Suprapubic skin (tissue), 4 donors: ENCODE measurements around the gene ZNF648. TPM values are rescaled to one million over a fixed set of nuclear protein-coding genes. Genes with fewer than 3 reads are reported as not detected.
"Not testable (repeated sequence)": the region's sequence is repeated elsewhere in the genome, so short reads cannot be mapped to it uniquely, and the experiment has no call there.

Experiments
- DNase-seq, 2 donors: peaks; one replicate each; pipeline ENCODE4 v3.0.0-alpha.2; 2019; ENCODE audit warnings: low spot score in 2 of 2
- H3K27ac ChIP-seq: fragments of 200-600 bp; sonication (generic); one replicate; pipeline ENCODE4 v1.5.1; 2019
- H3K27me3 ChIP-seq: fragments of 200-600 bp; sonication (generic); one replicate; pipeline ENCODE4 v1.5.1; 2019
- H3K36me3 ChIP-seq: fragments of 200-600 bp; sonication (generic); one replicate; pipeline ENCODE4 v1.5.1; 2019
- H3K4me1 ChIP-seq: fragments of 200-600 bp; sonication (generic); one replicate; pipeline ENCODE4 v1.5.1; 2019
- H3K4me3 ChIP-seq: fragments of 200-600 bp; sonication (generic); one replicate; pipeline ENCODE4 v1.5.1; 2019; ENCODE audit warnings: mild to moderate bottlenecking
- H3K9me3 ChIP-seq: fragments of 200-600 bp; sonication (generic); one replicate; pipeline ENCODE4 v1.5.1; 2019
- EP300 ChIP-seq: sonication (generic); formaldehyde crosslinking; IDR thresholded peaks from one replicate; pipeline ENCODE4 v1.6.1; 2017; ENCODE audit warnings: antibody characterized with exemption
- POLR2A ChIP-seq, 2 donors: fragments of 450-650 bp; IDR thresholded peaks; one replicate each; pipeline ENCODE4 v1.6.1; 2017; ENCODE audit warnings: antibody characterized with exemption in 2 of 2, mild to moderate bottlenecking in 2 of 2, moderate library complexity in 2 of 2
- POLR2AphosphoS5 ChIP-seq, 3 donors: sonication (generic); formaldehyde crosslinking; IDR thresholded peaks; one replicate each; pipeline ENCODE4 v1.6.1; 2017; ENCODE audit warnings: antibody characterized with exemption in 3 of 3
- WGBS: methylation state at CpG from one replicate; pipeline ENCODE4 v1.1.5; 2018; 5-methylcytosine and 5-hydroxymethylcytosine counted together
- total RNA-seq, 4 donors: library from RNA; depleted of rRNA; stranded (reverse); fragments of >200 nt; gene quantifications; one replicate each; pipeline ENCODE4 v1.1.0, GENCODE V29; 2016
- TF ChIP-seq, protein P1 (sequence below), 2 donors: fragments of 200-600 bp in 1 of 2; fragments of 450-650 bp in 1 of 2; sonication (generic) in 1 of 2; IDR thresholded peaks; one replicate each; pipeline ENCODE4 v1.5.1; 2016 to 2019; ENCODE audit warnings: antibody characterized with exemption in 2 of 2, mild to moderate bottlenecking in 1 of 2, moderate library complexity in 1 of 2

ZNF648 gene
- total RNA-seq, 4 donors from 2014 or later, result 0.13 to 0.89 (median 0.23) TPM; not detected in 1

DNA sequence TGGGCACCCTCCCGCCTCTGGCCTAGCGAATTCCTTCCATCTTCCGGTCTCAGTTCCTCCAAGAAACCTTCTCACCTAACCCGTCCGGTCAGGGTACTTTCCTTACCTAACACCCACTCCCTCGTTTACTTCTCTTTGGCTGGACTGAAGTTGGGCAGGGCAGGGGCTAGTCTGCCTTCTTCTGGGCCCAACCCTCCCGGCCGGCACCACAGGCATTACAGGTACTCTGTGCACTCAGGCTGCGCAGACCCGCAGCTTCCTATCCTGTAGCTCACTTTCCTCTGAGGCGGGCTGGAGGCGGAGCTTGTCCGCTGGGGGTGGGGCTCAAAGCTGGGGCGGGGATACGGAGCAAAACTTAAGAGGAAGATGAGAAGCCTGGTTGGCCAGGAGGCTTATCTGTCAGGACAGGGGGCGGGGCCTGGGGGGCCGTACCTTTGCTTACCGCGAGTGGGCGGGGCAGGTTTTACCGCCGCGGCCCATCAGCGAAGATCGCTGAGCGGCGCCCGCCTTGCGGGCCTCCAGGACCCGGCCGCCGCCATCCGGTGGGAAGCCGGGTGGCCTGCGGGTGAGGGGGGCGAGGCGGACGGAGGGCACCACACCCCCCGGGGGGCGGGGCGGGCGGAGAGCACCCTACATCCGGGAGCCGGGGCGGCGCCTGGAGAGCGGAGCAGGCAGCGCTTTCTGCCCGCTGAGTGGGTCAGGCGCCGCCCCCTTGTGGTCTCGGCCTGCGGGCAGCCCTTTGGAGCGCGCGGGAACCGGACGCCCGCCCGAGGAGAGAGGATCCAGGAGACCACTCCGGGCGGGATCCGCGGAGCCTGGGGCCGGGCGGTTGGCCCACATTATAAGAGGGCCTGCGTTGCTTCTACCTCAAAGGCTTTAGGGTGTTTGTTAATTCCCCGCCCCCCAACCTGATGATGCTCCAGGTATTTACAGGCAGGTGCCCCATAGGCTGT, 31.9 kb downstream of the ZNF648 start:
- peak overlapping the region; percentile 67 for H3K4me3 ChIP-seq
- H3K9me3 ChIP-seq, result no peaks in the 10 kb centered on the region
- peak overlapping the region; percentile 80 for H3K27ac ChIP-seq
- DNase-seq, result peak; percentile 99
- H3K27me3 ChIP-seq, result no peaks in the 10 kb centered on the region
- peak in 1 of 2 donors; percentile 64 for TF ChIP-seq POLR2A (IDR thresholded peaks at IDR 0.05)
- TF ChIP-seq, protein P1, sequence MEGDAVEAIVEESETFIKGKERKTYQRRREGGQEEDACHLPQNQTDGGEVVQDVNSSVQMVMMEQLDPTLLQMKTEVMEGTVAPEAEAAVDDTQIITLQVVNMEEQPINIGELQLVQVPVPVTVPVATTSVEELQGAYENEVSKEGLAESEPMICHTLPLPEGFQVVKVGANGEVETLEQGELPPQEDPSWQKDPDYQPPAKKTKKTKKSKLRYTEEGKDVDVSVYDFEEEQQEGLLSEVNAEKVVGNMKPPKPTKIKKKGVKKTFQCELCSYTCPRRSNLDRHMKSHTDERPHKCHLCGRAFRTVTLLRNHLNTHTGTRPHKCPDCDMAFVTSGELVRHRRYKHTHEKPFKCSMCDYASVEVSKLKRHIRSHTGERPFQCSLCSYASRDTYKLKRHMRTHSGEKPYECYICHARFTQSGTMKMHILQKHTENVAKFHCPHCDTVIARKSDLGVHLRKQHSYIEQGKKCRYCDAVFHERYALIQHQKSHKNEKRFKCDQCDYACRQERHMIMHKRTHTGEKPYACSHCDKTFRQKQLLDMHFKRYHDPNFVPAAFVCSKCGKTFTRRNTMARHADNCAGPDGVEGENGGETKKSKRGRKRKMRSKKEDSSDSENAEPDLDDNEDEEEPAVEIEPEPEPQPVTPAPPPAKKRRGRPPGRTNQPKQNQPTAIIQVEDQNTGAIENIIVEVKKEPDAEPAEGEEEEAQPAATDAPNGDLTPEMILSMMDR (IDR thresholded peaks at IDR 0.05), result peak in 1 of 2 donors; percentile 58
- TF ChIP-seq POLR2AphosphoS5 (IDR thresholded peaks at IDR 0.05), result no peak
- under 1% methylated on average over 20 of the region's 68 CpGs for WGBS
- no peaks in the 10 kb centered on the region for H3K36me3 ChIP-seq
- peaks cover 16% of the 10 kb centered on the region for H3K4me1 ChIP-seq

DNA sequence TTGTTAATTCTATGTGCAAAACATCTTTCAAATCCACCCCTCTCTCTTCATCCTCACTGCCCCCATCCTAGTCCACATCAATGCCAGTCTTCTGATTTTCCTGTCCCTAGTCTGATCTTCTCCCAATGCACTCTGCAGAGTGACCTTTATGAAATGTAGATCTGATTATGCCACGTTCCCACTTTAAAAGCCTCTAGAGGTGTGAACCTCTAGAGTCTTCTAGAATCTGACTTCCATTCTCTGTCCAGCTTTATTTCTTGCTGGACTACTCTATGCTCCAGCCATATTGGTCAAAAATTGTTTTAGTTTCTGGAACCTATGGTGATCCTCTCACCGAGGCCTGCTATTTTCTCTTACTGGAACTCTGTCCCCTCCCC, 32.5 kb downstream of the ZNF648 start:
- whole genome bisulfite sequencing, result 0% methylated on average over 2 of the region's 2 CpGs
- Histone ChIP-seq H3K27ac (peak overlapping the region; percentile 80), H3K36me3 (no peaks in the 10 kb centered on the region), H3K9me3 (no peaks in the 10 kb centered on the region), H3K27me3 (no peaks in the 10 kb centered on the region), H3K4me1 (peaks cover 16% of the 10 kb centered on the region), H3K4me3 (peak overlapping the region; percentile 67)
- no peak for DNase-seq
- TF ChIP-seq, protein P1 (IDR thresholded peaks at IDR 0.05), result no peak
- TF ChIP-seq POLR2AphosphoS5 (IDR thresholded peaks at IDR 0.05), result no peak
- no peak for TF ChIP-seq POLR2A (IDR thresholded peaks at IDR 0.05)
- no peak for TF ChIP-seq EP300

DNA sequence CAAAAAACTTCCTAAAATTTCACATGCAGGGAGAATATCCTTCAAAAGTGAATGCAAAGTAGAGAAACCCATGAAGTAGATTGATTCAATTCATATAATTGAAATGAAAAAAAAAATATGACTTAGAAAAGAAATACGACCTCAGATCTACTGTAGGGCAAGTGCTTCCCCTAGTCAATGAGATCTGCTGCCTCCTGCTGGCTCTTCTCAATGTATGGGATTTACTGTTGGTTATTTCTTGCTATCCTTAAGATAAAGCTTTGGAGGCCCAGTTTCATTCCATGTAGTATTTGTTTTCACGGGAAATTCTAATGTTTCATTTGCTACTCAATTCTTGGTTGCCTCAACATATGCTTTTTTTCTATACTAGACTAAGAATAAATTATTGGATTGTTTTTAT, 46.2 kb downstream of the ZNF648 start:
- Histone ChIP-seq H3K27ac (no peak overlapping the region), H3K4me1 (no peaks in the 10 kb centered on the region), H3K36me3 (no peaks in the 10 kb centered on the region), H3K27me3 (no peaks in the 10 kb centered on the region), H3K4me3 (no peak overlapping the region), H3K9me3 (no peaks in the 10 kb centered on the region)
- TF ChIP-seq POLR2AphosphoS5 (IDR thresholded peaks at IDR 0.05), result no peak
- TF ChIP-seq POLR2A (IDR thresholded peaks at IDR 0.05), result no peak
- TF ChIP-seq, protein P1 (IDR thresholded peaks at IDR 0.05), result no peak
- no peak for TF ChIP-seq EP300
- DNase-seq, result no peak
- 81% methylated on average over 2 of the region's 2 CpGs for WGBS

DNA sequence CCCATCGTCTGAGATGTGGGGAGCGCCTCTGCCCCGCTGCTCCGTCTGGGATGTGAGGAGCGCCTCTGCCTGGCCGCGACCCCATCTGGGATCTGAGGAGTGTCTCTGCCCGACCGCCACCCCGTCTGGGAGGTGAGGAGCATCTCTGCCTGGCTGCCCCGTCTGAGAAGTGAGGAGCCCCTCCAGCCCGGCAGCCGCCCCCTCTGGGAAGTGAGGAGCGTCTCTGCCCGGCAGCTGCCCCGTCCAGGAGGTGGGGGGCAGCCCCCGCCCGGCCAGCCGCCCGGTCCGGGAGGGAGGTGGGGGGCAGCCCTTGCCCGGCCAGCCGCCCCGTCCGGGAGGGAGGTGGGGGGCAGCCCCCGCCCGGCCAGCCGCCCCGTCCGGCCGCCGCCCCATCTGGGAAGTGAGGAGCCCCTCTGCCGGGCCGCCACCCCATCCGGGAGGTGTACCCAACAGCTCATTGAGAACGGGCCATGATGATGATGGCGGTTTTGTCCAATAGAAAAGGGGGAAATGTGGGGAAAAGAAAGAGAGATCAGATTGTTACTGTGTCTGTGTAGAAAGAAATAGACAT, 50.6 kb downstream of the ZNF648 start:
- not testable (repeated sequence) for DNase-seq
- WGBS, result 98% methylated on average over 16 of the region's 37 CpGs

DNA sequence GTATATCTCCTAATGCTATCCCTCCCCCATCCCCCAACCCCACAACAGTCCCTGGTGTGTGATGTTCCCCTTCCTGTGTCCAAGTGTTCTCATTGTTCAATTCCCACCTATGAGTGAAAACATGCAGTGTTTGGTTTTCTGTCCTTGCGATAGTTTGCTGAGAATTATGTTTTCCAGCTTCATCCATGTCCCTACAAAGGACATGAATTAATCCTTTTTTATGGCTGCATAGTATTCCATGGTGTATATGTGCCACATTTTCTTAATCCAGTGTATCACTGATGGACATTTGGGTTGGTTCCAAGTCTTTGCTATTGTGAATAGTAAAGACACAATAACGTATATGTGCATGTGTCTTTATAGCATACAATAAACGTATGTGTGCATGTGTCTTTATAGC, 56.1 kb downstream of the ZNF648 start:
- H3K27ac ChIP-seq, H3K9me3 ChIP-seq, DNase-seq, H3K4me3 ChIP-seq, H3K36me3 ChIP-seq, H3K27me3 ChIP-seq: not testable (repeated sequence)
- 90% methylated on average over 3 of the region's 3 CpGs for WGBS
- peaks cover 19% of the 10 kb centered on the region for H3K4me1 ChIP-seq

More for the DNA sequence above, 50.6 kb downstream of the ZNF648 start:
- H3K27me3 ChIP-seq, H3K27ac ChIP-seq, H3K4me1 ChIP-seq, H3K36me3 ChIP-seq, H3K9me3 ChIP-seq, H3K4me3 ChIP-seq: not testable (repeated sequence)

DNA sequence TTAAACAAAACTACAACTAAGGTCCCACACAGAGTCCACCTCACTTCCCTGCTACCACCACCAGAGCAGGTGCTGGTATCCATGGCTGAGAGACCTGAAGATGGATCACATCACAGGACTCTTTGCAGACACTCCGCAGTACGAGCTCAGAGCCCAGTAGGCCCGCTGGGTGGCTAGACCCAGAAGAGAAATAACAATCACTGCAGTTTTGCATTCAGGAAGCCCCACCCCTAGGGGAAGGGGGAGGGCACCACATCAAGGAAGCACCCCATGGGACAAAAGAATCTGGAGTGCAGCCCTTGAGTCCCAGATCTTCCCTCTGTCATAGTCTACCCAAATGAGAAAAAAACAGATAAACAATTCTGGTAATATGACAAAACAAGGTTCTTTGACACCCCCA, 56.9 kb downstream of the ZNF648 start:
- Histone ChIP-seq H3K9me3 (no peaks in the 10 kb centered on the region), H3K27me3 (no peaks in the 10 kb centered on the region), H3K27ac (no peak overlapping the region), H3K4me1 (peaks cover 19% of the 10 kb centered on the region), H3K36me3 (no peaks in the 10 kb centered on the region), H3K4me3 (no peak overlapping the region)
- WGBS, result 63% methylated on average over 3 of the region's 3 CpGs
- TF ChIP-seq EP300, result no peak
- DNase-seq, result no peak
